ENCODE measurements around the gene IL23A. TPM values are rescaled to one million over a fixed set of nuclear protein-coding genes. Genes with fewer than 3 reads are reported as not detected.

The IL23A gene
- total and polyA plus RNA-seq, 2 of the 13 experiments (the other 11 are each of a cell fraction or from before 2014, with no cell fraction given), result 0.33 to 0.35 TPM

- 0 out of 2 replicates have a peak, but pooled peaks have one; percentile 39 for TF ChIP-seq NFE2L1 (CRISPR knock-in tag; IDR thresholded peaks at IDR 0.05; ENCODE audit: borderline replicate concordance)
- no peak for TF ChIP-seq ZNF510 (CRISPR knock-in tag; IDR thresholded peaks at IDR 0.05; ENCODE audit: low read depth)
- TF ChIP-seq REPIN1 (CRISPR knock-in tag; IDR thresholded peaks at IDR 0.05; ENCODE audit: borderline replicate concordance, low read depth), result no peak
- TF ChIP-seq ZNF432 (CRISPR knock-in tag; IDR thresholded peaks at IDR 0.05; ENCODE audit: borderline replicate concordance), result no peak
- no peak for TF ChIP-seq HCFC1 (IDR thresholded peaks at IDR 0.05; ENCODE audit: low read depth, low read length)
- TF ChIP-seq CSRNP2 (CRISPR knock-in tag; conservative IDR thresholded peaks at IDR 0.05; ENCODE audit: low read depth), result no peak
- peak; percentile 44; the same call in 1 of the 2 replicates for TF ChIP-seq SKIL (CRISPR knock-in tag; IDR thresholded peaks at IDR 0.05; ENCODE audit: borderline replicate concordance)
- no peak for TF ChIP-seq ZNF619 (CRISPR knock-in tag; IDR thresholded peaks at IDR 0.05)
- peak; percentile 91 for TF ChIP-seq PPARG (CRISPR knock-in tag; conservative IDR thresholded peaks at IDR 0.05)
- TF ChIP-seq PREB (CRISPR knock-in tag; IDR thresholded peaks at IDR 0.05), result no peak
- no peak for TF ChIP-seq MTA3 (CRISPR knock-in tag; IDR thresholded peaks at IDR 0.05)
- TF ChIP-seq ARID5B (CRISPR knock-in tag; IDR thresholded peaks at IDR 0.05), result peak; percentile 81
- TF ChIP-seq IRF9 (CRISPR knock-in tag; IDR thresholded peaks at IDR 0.05; ENCODE audit: borderline replicate concordance), result no peak
- TF ChIP-seq HDAC6 (IDR thresholded peaks at IDR 0.05; ENCODE audit: low read depth, low read length), result no peak
- no peak for TF ChIP-seq TEAD2 (CRISPR knock-in tag; IDR thresholded peaks at IDR 0.05)
- TF ChIP-seq ZNF576 (CRISPR knock-in tag; IDR thresholded peaks at IDR 0.05), result no peak
- no peak for TF ChIP-seq ZNF816 (CRISPR knock-in tag; IDR thresholded peaks at IDR 0.05; ENCODE audit: borderline replicate concordance)
- no peak for TF ChIP-seq ZKSCAN1 (IDR thresholded peaks at IDR 0.05; ENCODE audit: low read length)
These were observed 23.7 kb downstream of the IL23A start, which contains the start of gene APOF (continued) for GRCh38 chr12:56362130-56363059.

Data from HepG2 (cell line).